Esophagus muscularis mucosa (tissue), 4 donors: ENCODE data around the gene CTNNA2. TPM values are rescaled to one million over a fixed set of nuclear protein-coding genes. Genes with fewer than 3 reads are reported as not detected.

ENCODE experiments used
- DNase-seq: peaks from one replicate; pipeline ENCODE4 v3.0.0-alpha.2; 2017; ENCODE audit errors: extremely low spot score
- H3K27ac ChIP-seq, 4 donors: fragments of 200-600 bp; sonication (generic); replicated peaks in 1 of 4; 1 replicate in 3 of 4; 2 replicates in 1 of 4; pipeline ENCODE4 v1.5.1; 2016 to 2019; ENCODE audit warnings: mild to moderate bottlenecking in 1 of 4
- H3K27me3 ChIP-seq, 4 donors: fragments of 200-600 bp; sonication (generic); one replicate each; pipeline versions ENCODE4 v1.5.1 to v1.6.0; 2016 to 2019
- H3K36me3 ChIP-seq, 4 donors: fragments of 200-600 bp; sonication (generic); one replicate each; pipeline ENCODE4 v1.5.1; 2016 to 2019
- H3K4me1 ChIP-seq, 4 donors: fragments of 200-600 bp; sonication (generic); one replicate each; pipeline ENCODE4 v1.5.1; 2016 to 2019
- H3K4me3 ChIP-seq, 4 donors: fragments of 200-600 bp; sonication (generic); 1 replicate in 2 of 4; 2 replicates in 2 of 4; pipeline ENCODE4 v1.5.1; 2016 to 2019; ENCODE audit warnings: mild to moderate bottlenecking in 4 of 4, moderate library complexity in 1 of 4
- H3K9me3 ChIP-seq, 4 donors: fragments of 200-600 bp; sonication (generic); 1 replicate in 3 of 4; 2 replicates in 1 of 4; pipeline ENCODE4 v1.5.1; 2016 to 2019
- CTCF ChIP-seq, 3 experiments: fragments of 200-600 bp in 2 of 3; fragments of 450-650 bp in 1 of 3; sonication (generic) in 2 of 3; IDR thresholded peaks; one replicate each; pipeline ENCODE4 v1.5.1; 2017 to 2019; ENCODE audit warnings: antibody characterized with exemption in 3 of 3, mild to moderate bottlenecking in 2 of 3, moderate library complexity in 1 of 3
- EP300 ChIP-seq: sonication (generic); formaldehyde crosslinking; IDR thresholded peaks from one replicate; pipeline ENCODE4 v1.6.1; 2017; ENCODE audit warnings: antibody characterized with exemption
- POLR2A ChIP-seq: fragments of 450-650 bp; IDR thresholded peaks from one replicate; pipeline ENCODE4 v1.6.1; 2017; ENCODE audit warnings: antibody characterized with exemption, moderate library complexity, mild to moderate bottlenecking, low read depth
- POLR2AphosphoS5 ChIP-seq, 2 donors: sonication (generic); formaldehyde crosslinking; IDR thresholded peaks; one replicate each; pipeline ENCODE4 v1.6.1; 2017; ENCODE audit warnings: antibody characterized with exemption in 2 of 2
- WGBS: methylation state at CpG from one replicate; pipeline ENCODE4 v1.1.5; 2018; 5-methylcytosine and 5-hydroxymethylcytosine counted together
- intact Hi-C: fragments of 100-400 bp; cut with DNase I; formaldehyde crosslinking; loops from one replicate; pipeline ENCODE4 v1.15.1; 2023
- total RNA-seq, 4 donors: library from RNA; depleted of rRNA; stranded (reverse); fragments of >200 nt; gene quantifications; one replicate each; pipeline versions ENCODE4 v1.1.0 to v1.2.1, GENCODE V29; 2016

The CTNNA2 gene
- total RNA-seq, 4 donors from 2014 or later: 0.42 to 2.5 (median 1.1) TPM

GRCh38 chr2:80149991-80150390 is 637.1 kb downstream of the CTNNA2 start:
- H3K27ac ChIP-seq: no peak overlapping the region
- no peaks in the 10 kb centered on the region for H3K27me3 ChIP-seq
- H3K36me3 ChIP-seq: no peaks in the 10 kb centered on the region
- H3K4me3 ChIP-seq: no peak overlapping the region
- H3K9me3 ChIP-seq: no peaks in the 10 kb centered on the region
- intact Hi-C loops: no loop called here
- no peak for TF ChIP-seq CTCF (IDR thresholded peaks at IDR 0.05)
- TF ChIP-seq EP300: no peak
- TF ChIP-seq POLR2AphosphoS5 (IDR thresholded peaks at IDR 0.05): no peak
- no peak for TF ChIP-seq POLR2A
- peak; percentile 86 for DNase-seq
- 91% methylated on average over 1 of the region's 1 CpG for WGBS
- H3K4me1 ChIP-seq: no peaks in the 10 kb centered on the region

- no peak for DNase-seq
- Histone ChIP-seq H3K36me3 (no peaks in the 10 kb centered on the region), H3K9me3 (no peaks in the 10 kb centered on the region), H3K4me1 (no peaks in the 10 kb centered on the region), H3K27ac (no peak overlapping the region), H3K4me3 (no peak overlapping the region), H3K27me3 (no peaks in the 10 kb centered on the region)
- TF ChIP-seq EP300: no peak
- TF ChIP-seq POLR2AphosphoS5 (IDR thresholded peaks at IDR 0.05): no peak
- no peak for TF ChIP-seq POLR2A
- TF ChIP-seq CTCF (IDR thresholded peaks at IDR 0.05): no peak
- intact Hi-C loops: no loop called here
Measured at GRCh38 chr2:80151248-80151647, 638.4 kb downstream of the CTNNA2 start.

- Histone ChIP-seq H3K27me3 (no peaks in the 10 kb centered on the region), H3K4me3 (no peak overlapping the region), H3K4me1 (no peaks in the 10 kb centered on the region), H3K36me3 (no peaks in the 10 kb centered on the region), H3K9me3 (no peaks in the 10 kb centered on the region), H3K27ac (no peak overlapping the region)
- DNase-seq: peak; percentile 83
- TF ChIP-seq POLR2A (no peak), EP300 (no peak), CTCF (IDR thresholded peaks at IDR 0.05) (no peak), POLR2AphosphoS5 (IDR thresholded peaks at IDR 0.05) (no peak)
- 87% methylated on average over 3 of the region's 3 CpGs for WGBS
- intact Hi-C loops: no loop called here
Measured at GRCh38 chr2:80151651-80152050, 638.8 kb downstream of the CTNNA2 start.

GRCh38 chr2:80153151-80153550 is 640.3 kb downstream of the CTNNA2 start:
- Histone ChIP-seq H3K36me3 (no peaks in the 10 kb centered on the region), H3K4me3 (no peak overlapping the region), H3K4me1 (no peaks in the 10 kb centered on the region), H3K9me3 (no peaks in the 10 kb centered on the region), H3K27me3 (no peaks in the 10 kb centered on the region), H3K27ac (no peak overlapping the region)
- DNase-seq: peak; percentile 79
- intact Hi-C loops: no loop called here
- 69% methylated on average over 4 of the region's 4 CpGs for WGBS
- no peak for TF ChIP-seq CTCF (IDR thresholded peaks at IDR 0.05)
- TF ChIP-seq POLR2AphosphoS5 (IDR thresholded peaks at IDR 0.05): no peak
- no peak for TF ChIP-seq EP300

- no peaks in the 10 kb centered on the region for H3K36me3 ChIP-seq
- TF ChIP-seq POLR2AphosphoS5 (IDR thresholded peaks at IDR 0.05) (no peak), EP300 (no peak), CTCF (IDR thresholded peaks at IDR 0.05) (no peak), POLR2A (no peak)
- intact Hi-C loops: no loop called here
- no peaks in the 10 kb centered on the region for H3K4me1 ChIP-seq
- no peak for DNase-seq
- no peaks in the 10 kb centered on the region for H3K9me3 ChIP-seq
- H3K27me3 ChIP-seq: no peaks in the 10 kb centered on the region
- H3K4me3 ChIP-seq: no peak overlapping the region
- H3K27ac ChIP-seq: no peak overlapping the region
Measured at GRCh38 chr2:80153768-80154167, 640.9 kb downstream of the CTNNA2 start.
